ENCODE results near the gene SORCS3.

Gene SORCS3

GRCh38 chr10:105112862-105113261 lies 471.8 kb downstream of the SORCS3 start:
- DNase-seq (ENCODE audit: low read depth in 1 of 2, low spot score in 1 of 2) = no peak
- Histone ChIP-seq H3K27ac (replicated peaks) (no peak overlapping the region), H3K4me3 (replicated peaks; ENCODE audit: insufficient read depth, low read length) (no peak overlapping the region), H3K27me3 (ENCODE audit: insufficient read depth, poor library complexity, severe bottlenecking) (peaks cover 2% of the 10 kb centered on the region)
- TF ChIP-seq GABPA (IDR thresholded peaks at IDR 0.05; ENCODE audit: low read depth) = no peak
- TF ChIP-seq SPI1 (IDR thresholded peaks at IDR 0.05; ENCODE audit: borderline replicate concordance, low read depth) = no peak
- no peak for TF ChIP-seq POLR2AphosphoS5 (IDR thresholded peaks at IDR 0.05; ENCODE audit: low read depth)
- no peak for TF ChIP-seq CTCF (IDR thresholded peaks at IDR 0.05; ENCODE audit: insufficient read depth, low read length)
- TF ChIP-seq, protein P1, sequence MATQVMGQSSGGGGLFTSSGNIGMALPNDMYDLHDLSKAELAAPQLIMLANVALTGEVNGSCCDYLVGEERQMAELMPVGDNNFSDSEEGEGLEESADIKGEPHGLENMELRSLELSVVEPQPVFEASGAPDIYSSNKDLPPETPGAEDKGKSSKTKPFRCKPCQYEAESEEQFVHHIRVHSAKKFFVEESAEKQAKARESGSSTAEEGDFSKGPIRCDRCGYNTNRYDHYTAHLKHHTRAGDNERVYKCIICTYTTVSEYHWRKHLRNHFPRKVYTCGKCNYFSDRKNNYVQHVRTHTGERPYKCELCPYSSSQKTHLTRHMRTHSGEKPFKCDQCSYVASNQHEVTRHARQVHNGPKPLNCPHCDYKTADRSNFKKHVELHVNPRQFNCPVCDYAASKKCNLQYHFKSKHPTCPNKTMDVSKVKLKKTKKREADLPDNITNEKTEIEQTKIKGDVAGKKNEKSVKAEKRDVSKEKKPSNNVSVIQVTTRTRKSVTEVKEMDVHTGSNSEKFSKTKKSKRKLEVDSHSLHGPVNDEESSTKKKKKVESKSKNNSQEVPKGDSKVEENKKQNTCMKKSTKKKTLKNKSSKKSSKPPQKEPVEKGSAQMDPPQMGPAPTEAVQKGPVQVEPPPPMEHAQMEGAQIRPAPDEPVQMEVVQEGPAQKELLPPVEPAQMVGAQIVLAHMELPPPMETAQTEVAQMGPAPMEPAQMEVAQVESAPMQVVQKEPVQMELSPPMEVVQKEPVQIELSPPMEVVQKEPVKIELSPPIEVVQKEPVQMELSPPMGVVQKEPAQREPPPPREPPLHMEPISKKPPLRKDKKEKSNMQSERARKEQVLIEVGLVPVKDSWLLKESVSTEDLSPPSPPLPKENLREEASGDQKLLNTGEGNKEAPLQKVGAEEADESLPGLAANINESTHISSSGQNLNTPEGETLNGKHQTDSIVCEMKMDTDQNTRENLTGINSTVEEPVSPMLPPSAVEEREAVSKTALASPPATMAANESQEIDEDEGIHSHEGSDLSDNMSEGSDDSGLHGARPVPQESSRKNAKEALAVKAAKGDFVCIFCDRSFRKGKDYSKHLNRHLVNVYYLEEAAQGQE (IDR thresholded peaks at IDR 0.05; ENCODE audit: insufficient replicate concordance, low read depth) = no peak

- no peak overlapping the region for H3K27ac ChIP-seq (replicated peaks)
- peaks cover 2% of the 10 kb centered on the region for H3K27me3 ChIP-seq (ENCODE audit: insufficient read depth, poor library complexity, severe bottlenecking)
- no peak for DNase-seq (ENCODE audit: low read depth in 1 of 2, low spot score in 1 of 2)
- H3K4me3 ChIP-seq (replicated peaks; ENCODE audit: insufficient read depth, low read length) = no peak overlapping the region
- TF ChIP-seq GABPA (IDR thresholded peaks at IDR 0.05; ENCODE audit: low read depth) (no peak), CTCF (IDR thresholded peaks at IDR 0.05; ENCODE audit: insufficient read depth, low read length) (no peak), POLR2AphosphoS5 (IDR thresholded peaks at IDR 0.05; ENCODE audit: low read depth) (no peak), SPI1 (IDR thresholded peaks at IDR 0.05; ENCODE audit: borderline replicate concordance, low read depth) (no peak)
- TF ChIP-seq, protein P1 (IDR thresholded peaks at IDR 0.05; ENCODE audit: insufficient replicate concordance, low read depth) = no peak
These were observed 472.6 kb downstream of the SORCS3 start for GRCh38 chr10:105113666-105114065.

DNA sequence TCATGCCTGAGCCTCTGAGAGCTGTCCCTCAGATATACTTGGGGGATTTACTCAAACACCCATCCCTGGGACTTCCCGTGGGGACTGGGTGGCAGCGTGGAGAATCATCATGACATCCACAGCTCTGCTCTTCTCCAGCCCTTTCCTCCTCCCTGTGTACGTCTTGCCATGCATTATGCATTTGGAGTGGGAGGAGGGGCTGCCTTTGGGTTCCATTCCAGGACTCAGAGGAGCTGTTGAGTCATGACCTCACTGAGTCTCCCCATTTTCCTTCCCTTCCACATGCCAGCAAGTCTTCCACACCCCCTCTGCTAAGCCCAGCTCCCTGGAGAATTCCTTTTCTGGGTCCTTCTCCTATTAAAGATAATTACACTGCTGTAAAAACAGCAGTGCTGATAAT lies 480.7 kb downstream of the SORCS3 start:
- DNase-seq (ENCODE audit: low read depth in 1 of 2, low spot score in 1 of 2) = no peak

More for the DNA sequence above, 480.7 kb downstream of the SORCS3 start:
- no peaks in the 10 kb centered on the region for H3K27me3 ChIP-seq (ENCODE audit: insufficient read depth, poor library complexity, severe bottlenecking)
- TF ChIP-seq CTCF (IDR thresholded peaks at IDR 0.05; ENCODE audit: insufficient read depth, low read length) = no peak
- no peak overlapping the region for H3K4me3 ChIP-seq (replicated peaks; ENCODE audit: insufficient read depth, low read length)
- no peak overlapping the region for H3K27ac ChIP-seq (replicated peaks)

All from HL-60 (cell line).